Lower lobe of right lung (tissue), 2 donors: ENCODE results near the gene MRGPRX4. TPM values are rescaled to one million over a fixed set of nuclear protein-coding genes. Genes with fewer than 3 reads are reported as not detected.
"Not testable (repeated sequence)": the region's sequence is repeated elsewhere in the genome, so short reads cannot be mapped to it uniquely, and the experiment has no call there.

Experiments
- ATAC-seq, 2 donors: fragments of 200-7000 bp; cut with Tn5 transposase; one replicate each; pipeline ENCODE4 v1.9.1; 2020 to 2022; ENCODE audit warnings: mild to moderate bottlenecking in 2 of 2, moderate library complexity in 2 of 2
- DNase-seq: peaks from one replicate; pipeline ENCODE4 v3.0.0-alpha.2; 2020
- H3K27ac ChIP-seq: fragments of 200-600 bp; one replicate; pipeline ENCODE4 v1.8.0; 2022
- H3K27me3 ChIP-seq: fragments of 200-600 bp; one replicate; pipeline ENCODE4 v1.8.0; 2022; ENCODE audit warnings: low read depth
- H3K36me3 ChIP-seq: fragments of 200-600 bp; one replicate; pipeline ENCODE4 v1.8.0; 2022; ENCODE audit warnings: mild to moderate bottlenecking
- H3K4me1 ChIP-seq: fragments of 200-600 bp; one replicate; pipeline ENCODE4 v1.8.0; 2022
- H3K4me3 ChIP-seq: fragments of 200-600 bp; one replicate; pipeline ENCODE4 v1.8.0; 2022; ENCODE audit warnings: mild to moderate bottlenecking
- H3K9me3 ChIP-seq: fragments of 200-600 bp; one replicate; pipeline ENCODE4 v1.8.0; 2022
- CTCF ChIP-seq: fragments of 200-600 bp; IDR thresholded peaks from one replicate; pipeline ENCODE4 v1.8.0; 2022; ENCODE audit warnings: antibody characterized with exemption, mild to moderate bottlenecking
- intact Hi-C: fragments of 100-400 bp; cut with DNase I; formaldehyde crosslinking; loops from one replicate; pipeline ENCODE4 v1.11.0; 2022
- long read RNA-seq: library from polyadenylated mRNA; unstranded; transcript quantifications from one replicate; pipeline ENCODE4 v2.0.0, GENCODE V29; 2021
- total RNA-seq: library from RNA; stranded (reverse); fragmentation: NEBNext Ultra II Directional; extraction: Animal tissue kit (Norgen Biotek cat#: 25700); gene quantifications from one replicate; pipeline ENCODE4 v1.2.1, GENCODE V29; 2021
- donor health status: DM: no; HTN: yes; CAD: no; lungs with severe emphysema.

The MRGPRX4 gene
- not detected for total RNA-seq
- long read RNA-seq, result 0 reads

- no peaks in the 10 kb centered on the region for H3K36me3 ChIP-seq
- no peaks in the 10 kb centered on the region for H3K4me1 ChIP-seq
- H3K27ac ChIP-seq, result no peak within 1 kb of the TSS
- H3K4me3 ChIP-seq, result no peak within 1 kb of the TSS
- DNase-seq, result no peak
- TF ChIP-seq CTCF, result no peak
- H3K27me3 ChIP-seq, result peaks cover 5% of the 10 kb centered on the region
- H3K9me3 ChIP-seq, result no peaks in the 10 kb centered on the region
- ATAC-seq, result no peak
- intact Hi-C loops, result no loop called here
Measured at GRCh38 chr11:18172666-18173065, at the start of gene MRGPRX4. MRGPRX4 (plus strand) TSS chr11:18172837; CDS start chr11:18173257, 420 bp downstream.

DNA sequence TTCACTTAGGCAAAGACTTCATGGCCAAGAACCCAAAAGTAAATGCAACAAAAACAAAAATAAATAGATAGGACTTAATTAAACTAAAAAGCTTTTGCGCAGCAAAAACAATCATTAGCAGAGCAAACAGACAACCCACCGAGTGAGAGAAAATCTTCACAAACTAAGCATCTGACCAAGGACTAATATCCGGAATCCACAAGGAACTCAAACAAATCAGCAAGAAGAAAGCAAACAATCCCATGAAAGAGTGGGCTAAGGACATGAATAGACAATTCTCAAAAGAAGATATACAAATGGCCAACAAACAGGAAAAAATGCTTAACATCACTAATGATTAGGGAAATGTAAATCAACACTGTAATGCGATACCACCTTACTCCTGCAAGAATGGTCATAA is 41.5 kb upstream of the MRGPRX4 start:
- intact Hi-C loops, DNase-seq, H3K9me3 ChIP-seq, H3K27ac ChIP-seq, H3K36me3 ChIP-seq, H3K27me3 ChIP-seq, H3K4me1 ChIP-seq, H3K4me3 ChIP-seq, ATAC-seq: not testable (repeated sequence)

DNA sequence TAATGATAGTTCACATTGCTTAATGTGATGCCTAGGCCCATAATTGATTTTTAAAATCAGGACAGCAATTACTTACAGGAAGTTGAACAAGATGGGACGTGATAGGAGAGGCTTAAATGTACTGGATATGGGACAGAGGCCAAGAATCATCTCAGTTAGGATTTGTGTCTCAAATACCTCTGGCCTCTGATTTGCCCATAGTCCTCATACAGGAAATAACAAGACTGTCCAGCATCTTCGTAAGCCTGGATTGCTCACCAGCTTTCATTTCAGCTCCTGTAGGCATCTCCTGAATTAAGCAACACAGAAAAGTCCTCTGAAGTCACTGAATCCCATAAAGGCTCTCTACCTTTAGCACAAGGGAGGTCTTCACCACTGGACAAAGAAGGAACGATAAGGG is 40.3 kb upstream of the MRGPRX4 start, which contains the start of gene MRGPRX3:
MRGPRX3 (plus strand) TSS at position 231 of the 400 bp plus-strand sequence. CDS start 4,632 bp downstream, outside the sequence.
- H3K9me3 ChIP-seq, result no peaks in the 10 kb centered on the region
- ATAC-seq, result no peak
- no peak within 1 kb of the TSS for H3K4me3 ChIP-seq
- no peaks in the 10 kb centered on the region for H3K36me3 ChIP-seq
- no peak for DNase-seq
- intact Hi-C loops, result no loop called here
- TF ChIP-seq CTCF, result no peak
- H3K4me1 ChIP-seq, result no peaks in the 10 kb centered on the region
- peaks cover 8% of the 10 kb centered on the region for H3K27me3 ChIP-seq
- no peak within 1 kb of the TSS for H3K27ac ChIP-seq

DNA sequence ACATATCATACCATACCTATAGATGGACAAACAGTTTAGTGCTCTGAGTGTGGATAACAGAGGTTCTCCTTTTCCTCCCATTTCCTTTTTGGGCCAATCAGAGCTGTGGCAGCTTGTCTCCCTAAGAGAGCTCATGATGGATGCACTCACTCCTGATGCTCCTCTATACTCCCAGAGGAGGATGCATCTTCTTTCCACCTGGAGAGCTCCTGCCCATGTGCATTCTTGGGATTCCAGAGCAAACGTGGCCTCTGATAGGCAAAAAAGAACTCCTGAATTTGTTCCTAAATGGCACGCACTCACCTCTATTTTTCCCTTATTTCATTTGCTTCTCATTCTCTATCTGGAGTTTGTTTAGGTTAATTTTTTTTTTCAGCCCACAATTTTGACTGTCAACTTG is 37.3 kb upstream of the MRGPRX4 start:
- Histone ChIP-seq H3K9me3 (no peaks in the 10 kb centered on the region), H3K27me3 (no peaks in the 10 kb centered on the region)
- TF ChIP-seq CTCF, result no peak

DNA sequence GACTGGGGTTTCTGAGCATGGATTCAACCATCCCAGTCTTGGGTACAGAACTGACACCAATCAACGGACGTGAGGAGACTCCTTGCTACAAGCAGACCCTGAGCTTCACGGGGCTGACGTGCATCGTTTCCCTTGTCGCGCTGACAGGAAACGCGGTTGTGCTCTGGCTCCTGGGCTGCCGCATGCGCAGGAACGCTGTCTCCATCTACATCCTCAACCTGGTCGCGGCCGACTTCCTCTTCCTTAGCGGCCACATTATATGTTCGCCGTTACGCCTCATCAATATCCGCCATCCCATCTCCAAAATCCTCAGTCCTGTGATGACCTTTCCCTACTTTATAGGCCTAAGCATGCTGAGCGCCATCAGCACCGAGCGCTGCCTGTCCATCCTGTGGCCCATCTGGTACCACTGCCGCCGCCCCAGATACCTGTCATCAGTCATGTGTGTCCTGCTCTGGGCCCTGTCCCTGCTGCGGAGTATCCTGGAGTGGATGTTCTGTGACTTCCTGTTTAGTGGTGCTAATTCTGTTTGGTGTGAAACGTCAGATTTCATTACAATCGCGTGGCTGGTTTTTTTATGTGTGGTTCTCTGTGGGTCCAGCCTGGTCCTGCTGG is 35.3 kb upstream of the MRGPRX4 start:
- H3K27me3 ChIP-seq, result peaks cover 6% of the 10 kb centered on the region
- no peak for DNase-seq
- intact Hi-C loops, result no loop called here

More for the DNA sequence above, 37.3 kb upstream of the MRGPRX4 start:
- ATAC-seq, result no peak
- Histone ChIP-seq H3K27ac (no peak overlapping the region), H3K4me3 (no peak overlapping the region), H3K36me3 (no peaks in the 10 kb centered on the region), H3K4me1 (no peaks in the 10 kb centered on the region)
- intact Hi-C loops, result no loop called here
- no peak for DNase-seq

More for the DNA sequence above, 35.3 kb upstream of the MRGPRX4 start:
- Histone ChIP-seq H3K4me3 (no peak overlapping the region), H3K27ac (no peak overlapping the region), H3K9me3 (no peaks in the 10 kb centered on the region), H3K4me1 (no peaks in the 10 kb centered on the region), H3K36me3 (no peaks in the 10 kb centered on the region)
- no peak for TF ChIP-seq CTCF
- ATAC-seq, result no peak
